PFSK-1 (cell line): ENCODE results near the gene TFDP2.

Experiments used
- POLR2AphosphoS5 ChIP-seq: IDR thresholded peaks from 2 replicates; pipeline ENCODE4 v1.6.1; 2012; ENCODE audit warnings: low read depth, mild to moderate bottlenecking, control low read depth, low read length, moderate library complexity
- TAF1 ChIP-seq: IDR thresholded peaks from 2 replicates; pipeline ENCODE4 v1.6.1; 2012; ENCODE audit warnings: low read length, control low read depth, borderline replicate concordance; ENCODE audit not compliant: insufficient read depth

GRCh38 chr3:142056656-142057330 is 92.6 kb downstream of the TFDP2 start:
- TF ChIP-seq POLR2AphosphoS5: no peak
- TF ChIP-seq TAF1: no peak
